A549 (cell line): Measurements from ENCODE around the gene IQGAP2.

ENCODE experiments used
- EP300 ChIP-seq, 2 experiments: fragments of >200 bp; sonication (Bioruptor Twin); formaldehyde crosslinking; IDR thresholded peaks; 2 replicates in 1 of 2; 3 replicates in 1 of 2; pipeline ENCODE4 v1.6.1; 2016 to 2017
- JUNB ChIP-seq: fragments of >200 bp; sonication (Bioruptor Twin); formaldehyde crosslinking; IDR thresholded peaks from 2 replicates; pipeline ENCODE4 v1.6.1; 2016
- MAZ ChIP-seq: fragments of 150-350 bp; IDR thresholded peaks from 2 replicates; pipeline ENCODE4 v1.6.1; 2014; ENCODE audit warnings: antibody characterized with exemption, low read depth, low read length, borderline replicate concordance
- NFE2L2 ChIP-seq: fragments of 150-350 bp; conservative IDR thresholded peaks from 2 replicates; pipeline ENCODE4 v1.6.1; 2014; ENCODE audit warnings: low read length
- POLR2A ChIP-seq: IDR thresholded peaks from 2 replicates; pipeline ENCODE4 v1.6.1; 2012; ENCODE audit warnings: mild to moderate bottlenecking, low read length
- RCOR1 ChIP-seq: fragments of 150-350 bp; IDR thresholded peaks from 2 replicates; pipeline ENCODE4 v1.6.1; 2014; ENCODE audit warnings: antibody characterized with exemption, low read length, low read depth
- TFCP2L1 ChIP-seq: fragments of 250-450 bp; sonication (Bioruptor Pico); IDR thresholded peaks from 2 replicates; pipeline ENCODE4 v1.5.0; 2021; ENCODE audit warnings: mild to moderate bottlenecking
- ZFP36 ChIP-seq: fragments of 450-650 bp; IDR thresholded peaks from 2 replicates; pipeline ENCODE4 v1.6.1; 2014; ENCODE audit warnings: borderline replicate concordance; ENCODE audit not compliant: partially characterized antibody
- TF ChIP-seq, protein P1 (sequence below): fragments of >200 bp; sonication (Bioruptor Twin); formaldehyde crosslinking; IDR thresholded peaks from 3 replicates; pipeline ENCODE4 v1.5.1; 2016
- TF ChIP-seq, protein P2 (sequence below): fragments of 200-600 bp; sonication (generic); IDR thresholded peaks from 2 replicates; pipeline ENCODE4 v1.6.1; 2016; ENCODE audit warnings: antibody characterized with exemption, mild to moderate bottlenecking, moderate library complexity

DNA sequence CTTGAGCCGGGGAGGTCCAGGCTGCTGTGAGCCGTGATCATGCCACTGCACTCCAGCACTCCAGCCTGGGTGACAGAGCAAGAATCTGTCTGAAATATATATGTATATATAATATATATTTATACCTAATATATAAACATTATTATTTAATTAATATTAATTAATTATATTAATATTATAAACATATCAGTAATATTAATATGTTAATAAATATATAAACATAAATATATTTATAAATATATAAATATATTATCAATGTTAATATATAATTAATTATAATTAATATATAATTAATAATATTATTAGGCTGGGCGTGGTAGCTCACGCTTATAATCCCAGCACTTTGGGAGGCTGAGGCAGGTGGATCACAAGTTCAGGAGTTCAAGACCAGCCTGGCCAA, 354.0 kb downstream of the IQGAP2 start:
- TF ChIP-seq, protein P1, sequence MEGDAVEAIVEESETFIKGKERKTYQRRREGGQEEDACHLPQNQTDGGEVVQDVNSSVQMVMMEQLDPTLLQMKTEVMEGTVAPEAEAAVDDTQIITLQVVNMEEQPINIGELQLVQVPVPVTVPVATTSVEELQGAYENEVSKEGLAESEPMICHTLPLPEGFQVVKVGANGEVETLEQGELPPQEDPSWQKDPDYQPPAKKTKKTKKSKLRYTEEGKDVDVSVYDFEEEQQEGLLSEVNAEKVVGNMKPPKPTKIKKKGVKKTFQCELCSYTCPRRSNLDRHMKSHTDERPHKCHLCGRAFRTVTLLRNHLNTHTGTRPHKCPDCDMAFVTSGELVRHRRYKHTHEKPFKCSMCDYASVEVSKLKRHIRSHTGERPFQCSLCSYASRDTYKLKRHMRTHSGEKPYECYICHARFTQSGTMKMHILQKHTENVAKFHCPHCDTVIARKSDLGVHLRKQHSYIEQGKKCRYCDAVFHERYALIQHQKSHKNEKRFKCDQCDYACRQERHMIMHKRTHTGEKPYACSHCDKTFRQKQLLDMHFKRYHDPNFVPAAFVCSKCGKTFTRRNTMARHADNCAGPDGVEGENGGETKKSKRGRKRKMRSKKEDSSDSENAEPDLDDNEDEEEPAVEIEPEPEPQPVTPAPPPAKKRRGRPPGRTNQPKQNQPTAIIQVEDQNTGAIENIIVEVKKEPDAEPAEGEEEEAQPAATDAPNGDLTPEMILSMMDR = no peak
- no peak for TF ChIP-seq POLR2A
- no peak for TF ChIP-seq ZFP36
- no peak for TF ChIP-seq TFCP2L1 (CRISPR knock-in tag)
- TF ChIP-seq RCOR1 = no peak
- TF ChIP-seq MAZ = no peak
- no peak for TF ChIP-seq JUNB
- no peak for TF ChIP-seq EP300 (IDR thresholded peaks at IDR 0.05)
- TF ChIP-seq, protein P2, sequence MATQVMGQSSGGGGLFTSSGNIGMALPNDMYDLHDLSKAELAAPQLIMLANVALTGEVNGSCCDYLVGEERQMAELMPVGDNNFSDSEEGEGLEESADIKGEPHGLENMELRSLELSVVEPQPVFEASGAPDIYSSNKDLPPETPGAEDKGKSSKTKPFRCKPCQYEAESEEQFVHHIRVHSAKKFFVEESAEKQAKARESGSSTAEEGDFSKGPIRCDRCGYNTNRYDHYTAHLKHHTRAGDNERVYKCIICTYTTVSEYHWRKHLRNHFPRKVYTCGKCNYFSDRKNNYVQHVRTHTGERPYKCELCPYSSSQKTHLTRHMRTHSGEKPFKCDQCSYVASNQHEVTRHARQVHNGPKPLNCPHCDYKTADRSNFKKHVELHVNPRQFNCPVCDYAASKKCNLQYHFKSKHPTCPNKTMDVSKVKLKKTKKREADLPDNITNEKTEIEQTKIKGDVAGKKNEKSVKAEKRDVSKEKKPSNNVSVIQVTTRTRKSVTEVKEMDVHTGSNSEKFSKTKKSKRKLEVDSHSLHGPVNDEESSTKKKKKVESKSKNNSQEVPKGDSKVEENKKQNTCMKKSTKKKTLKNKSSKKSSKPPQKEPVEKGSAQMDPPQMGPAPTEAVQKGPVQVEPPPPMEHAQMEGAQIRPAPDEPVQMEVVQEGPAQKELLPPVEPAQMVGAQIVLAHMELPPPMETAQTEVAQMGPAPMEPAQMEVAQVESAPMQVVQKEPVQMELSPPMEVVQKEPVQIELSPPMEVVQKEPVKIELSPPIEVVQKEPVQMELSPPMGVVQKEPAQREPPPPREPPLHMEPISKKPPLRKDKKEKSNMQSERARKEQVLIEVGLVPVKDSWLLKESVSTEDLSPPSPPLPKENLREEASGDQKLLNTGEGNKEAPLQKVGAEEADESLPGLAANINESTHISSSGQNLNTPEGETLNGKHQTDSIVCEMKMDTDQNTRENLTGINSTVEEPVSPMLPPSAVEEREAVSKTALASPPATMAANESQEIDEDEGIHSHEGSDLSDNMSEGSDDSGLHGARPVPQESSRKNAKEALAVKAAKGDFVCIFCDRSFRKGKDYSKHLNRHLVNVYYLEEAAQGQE = no peak
- TF ChIP-seq NFE2L2 = no peak
